Loucy (cell line): ENCODE measurements around the gene RNASE7.

ENCODE experiments used
- EZH2phosphoT487 ChIP-seq: fragments of 200-600 bp; IDR thresholded peaks from 2 replicates; pipeline ENCODE4 v1.6.1; 2018; ENCODE audit warnings: antibody characterized with exemption, mild to moderate bottlenecking, moderate library complexity, borderline replicate concordance
- TF ChIP-seq, protein P1 (sequence below): fragments of 200-600 bp; sonication (generic); conservative IDR thresholded peaks from 2 replicates; pipeline ENCODE4 v1.5.1; 2014; ENCODE audit warnings: mild to moderate bottlenecking, antibody characterized with exemption, low read length

GRCh38 chr14:21090194-21090939 lies 48.2 kb downstream of the RNASE7 start:
- TF ChIP-seq, protein P1, sequence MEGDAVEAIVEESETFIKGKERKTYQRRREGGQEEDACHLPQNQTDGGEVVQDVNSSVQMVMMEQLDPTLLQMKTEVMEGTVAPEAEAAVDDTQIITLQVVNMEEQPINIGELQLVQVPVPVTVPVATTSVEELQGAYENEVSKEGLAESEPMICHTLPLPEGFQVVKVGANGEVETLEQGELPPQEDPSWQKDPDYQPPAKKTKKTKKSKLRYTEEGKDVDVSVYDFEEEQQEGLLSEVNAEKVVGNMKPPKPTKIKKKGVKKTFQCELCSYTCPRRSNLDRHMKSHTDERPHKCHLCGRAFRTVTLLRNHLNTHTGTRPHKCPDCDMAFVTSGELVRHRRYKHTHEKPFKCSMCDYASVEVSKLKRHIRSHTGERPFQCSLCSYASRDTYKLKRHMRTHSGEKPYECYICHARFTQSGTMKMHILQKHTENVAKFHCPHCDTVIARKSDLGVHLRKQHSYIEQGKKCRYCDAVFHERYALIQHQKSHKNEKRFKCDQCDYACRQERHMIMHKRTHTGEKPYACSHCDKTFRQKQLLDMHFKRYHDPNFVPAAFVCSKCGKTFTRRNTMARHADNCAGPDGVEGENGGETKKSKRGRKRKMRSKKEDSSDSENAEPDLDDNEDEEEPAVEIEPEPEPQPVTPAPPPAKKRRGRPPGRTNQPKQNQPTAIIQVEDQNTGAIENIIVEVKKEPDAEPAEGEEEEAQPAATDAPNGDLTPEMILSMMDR, result peak; percentile 62
- no peak for TF ChIP-seq EZH2phosphoT487
